Mesenteric fat pad (tissue), 1 donor: Measurements from ENCODE around the gene NME7. TPM values are rescaled to one million over a fixed set of nuclear protein-coding genes. Genes with fewer than 3 reads are reported as not detected.
"Not testable (repeated sequence)": the region's sequence is repeated elsewhere in the genome, so short reads cannot be mapped to it uniquely, and the experiment has no call there.

Experiments
- DNase-seq: peaks from one replicate; pipeline ENCODE4 v3.0.0-alpha.2; 2020; ENCODE audit warnings: low spot score
- total RNA-seq: library from RNA; stranded (reverse); fragmentation: NEBNext Ultra II Directional; extraction: Animal tissue kit (Norgen Biotek cat#: 25700); gene quantifications from one replicate; pipeline ENCODE4 v1.2.1, GENCODE V29; 2021
- donor health status: DM: yes; HTN: yes; CAD: no.

NME7 gene
- total RNA-seq, 1 donor from 2014 or later: 10.8 TPM

- DNase-seq: no peak
These were observed 131.5 kb downstream of the NME7 start for GRCh38 chr1:169236143-169236542.

- no peak for DNase-seq
These were observed 132.0 kb downstream of the NME7 start for GRCh38 chr1:169235568-169235967.

GRCh38 chr1:169234780-169235179, 132.8 kb downstream of the NME7 start:
- DNase-seq: no peak

- no peak for DNase-seq
These were observed 150.0 kb downstream of the NME7 start for GRCh38 chr1:169217636-169218035.

DNA sequence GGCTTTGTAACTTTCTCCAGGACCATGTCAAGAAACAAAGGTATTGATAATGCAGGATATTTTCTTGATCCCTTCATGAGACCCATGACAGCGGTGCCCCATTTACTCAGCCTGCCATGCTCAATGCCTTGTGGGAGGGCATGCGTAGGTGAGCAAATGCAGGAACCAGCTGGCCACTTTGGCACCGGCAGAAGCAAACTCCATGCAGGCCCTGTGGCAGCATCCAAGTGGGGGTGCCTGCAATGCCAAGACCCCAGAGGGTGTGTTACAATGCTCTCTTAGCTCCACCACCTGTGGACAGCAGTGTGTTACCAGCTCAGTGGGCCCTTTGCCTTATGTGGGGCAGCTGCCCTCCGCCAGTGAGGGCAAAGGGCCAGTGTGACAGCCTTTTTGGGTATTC, 153.0 kb downstream of the NME7 start:
- no peak for DNase-seq

GRCh38 chr1:169212088-169212487, 155.5 kb downstream of the NME7 start:
- no peak for DNase-seq

DNA sequence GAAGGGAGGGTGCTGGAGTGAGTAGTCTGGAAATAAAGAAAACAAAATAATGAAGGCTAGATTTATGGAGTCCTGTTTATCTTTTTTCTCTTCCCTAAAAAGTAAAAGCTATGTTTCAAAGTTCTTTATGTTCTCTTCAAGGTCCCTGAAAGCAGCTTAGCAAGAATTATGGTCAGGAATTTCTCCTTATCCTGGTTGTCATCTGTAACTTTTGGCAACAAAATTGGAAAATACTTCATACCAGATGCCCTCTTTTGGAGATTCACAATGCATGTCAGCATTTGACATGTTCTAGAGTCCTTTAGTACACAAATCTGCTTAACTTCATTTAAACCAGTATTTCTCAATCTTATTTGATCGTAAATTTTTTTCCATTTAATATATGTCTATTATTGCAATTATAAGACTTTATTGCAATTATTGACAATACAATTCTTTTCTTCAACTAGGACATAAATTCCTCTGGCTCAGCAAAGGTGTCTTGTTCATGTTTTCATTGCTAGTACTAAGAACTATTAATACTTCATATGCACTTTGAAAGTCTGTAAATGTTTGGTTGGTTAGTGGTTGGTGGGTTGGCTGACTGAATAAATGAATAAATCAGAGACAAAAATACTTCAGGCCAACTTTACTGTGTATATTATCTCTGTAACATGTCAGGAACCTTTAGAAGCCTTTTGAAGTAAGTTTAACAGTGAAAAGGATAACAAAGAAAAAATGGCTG, 159.6 kb downstream of the NME7 start:
- no peak for DNase-seq

DNA sequence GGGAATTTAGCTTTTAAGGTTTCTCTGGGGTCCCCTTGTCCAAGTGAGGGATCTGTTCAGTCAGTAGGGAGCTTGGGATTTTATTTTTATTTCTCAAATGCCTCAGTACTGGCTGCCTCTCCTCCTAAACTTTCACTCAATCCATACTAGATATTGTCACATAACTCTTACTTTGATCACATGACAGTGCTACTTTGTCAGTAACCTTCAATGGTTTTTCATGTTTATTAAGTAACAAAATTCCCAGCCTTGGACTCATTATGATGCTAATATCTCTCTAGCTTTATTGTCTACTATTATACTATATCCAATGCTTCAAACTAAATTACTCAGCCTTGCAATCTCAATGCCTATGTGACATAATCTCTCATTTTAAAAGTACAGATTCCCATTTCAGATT, 163.4 kb downstream of the NME7 start:
- DNase-seq: no peak

GRCh38 chr1:169202791-169203665, 164.6 kb downstream of the NME7 start:
- no peak for DNase-seq

GRCh38 chr1:169201084-169201619, 166.4 kb downstream of the NME7 start:
- no peak for DNase-seq

DNA sequence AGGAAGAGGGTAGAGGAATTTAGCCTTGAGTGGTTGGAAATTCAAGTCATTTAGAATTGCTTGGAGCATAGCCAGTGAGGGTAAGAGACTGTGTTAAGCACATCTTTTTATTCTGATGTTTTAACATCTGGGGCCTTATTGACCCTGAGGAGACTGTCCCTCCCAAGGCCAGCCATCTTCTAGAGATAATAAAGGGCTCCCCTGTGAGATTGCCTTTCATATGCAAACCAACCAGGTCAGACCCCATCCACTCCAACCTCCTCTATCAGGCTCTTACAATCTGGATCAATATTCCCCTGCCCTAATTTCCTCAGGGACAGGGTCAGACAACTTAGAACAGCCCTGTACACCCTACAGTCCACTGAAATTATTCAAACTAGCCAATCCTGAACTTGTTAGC, 167.3 kb downstream of the NME7 start:
- DNase-seq: no peak

DNA sequence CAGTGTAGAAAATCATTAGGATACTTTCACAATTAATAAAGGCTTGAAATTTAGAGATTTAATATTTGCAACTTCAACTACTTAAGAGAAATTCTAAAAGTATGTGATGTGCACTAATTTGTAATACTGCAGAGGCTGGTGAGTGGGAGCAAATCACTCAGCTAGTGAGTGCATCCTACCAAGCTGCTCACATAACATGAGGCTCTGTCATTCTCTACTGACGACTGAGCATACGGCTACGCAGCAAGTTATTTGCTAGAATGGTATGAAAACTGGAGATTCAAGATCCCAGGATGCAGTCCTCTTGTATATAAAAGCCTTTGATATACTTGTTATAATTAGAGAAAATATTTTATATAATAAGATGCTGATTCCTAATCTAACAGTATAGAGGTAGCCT, 171.0 kb downstream of the NME7 start:
- DNase-seq: no peak

DNA sequence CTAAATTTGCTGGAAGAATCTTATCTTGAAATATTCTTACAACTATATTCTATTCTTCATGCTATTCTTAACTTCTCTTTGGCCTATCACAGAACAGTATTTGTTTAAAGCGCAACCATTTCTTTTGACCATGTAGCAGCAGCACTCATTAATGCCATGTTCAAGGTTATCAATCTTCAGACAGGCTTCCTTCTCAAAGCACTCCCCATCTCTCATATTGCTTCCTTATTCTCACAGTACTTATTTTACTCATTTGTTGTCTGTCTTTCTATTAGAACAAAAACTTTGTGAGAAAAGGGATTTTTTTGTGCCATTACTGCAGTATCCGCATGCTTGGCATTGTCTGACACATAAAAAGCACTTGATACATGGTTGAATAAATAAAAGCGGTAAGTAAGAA, 171.4 kb downstream of the NME7 start:
- DNase-seq: no peak

- no peak for DNase-seq
These were observed 174.3 kb downstream of the NME7 start for GRCh38 chr1:169193191-169193850.

GRCh38 chr1:169186106-169186505, 181.5 kb downstream of the NME7 start:
- DNase-seq: no peak

GRCh38 chr1:169184812-169185211, 182.8 kb downstream of the NME7 start:
- DNase-seq: no peak

DNA sequence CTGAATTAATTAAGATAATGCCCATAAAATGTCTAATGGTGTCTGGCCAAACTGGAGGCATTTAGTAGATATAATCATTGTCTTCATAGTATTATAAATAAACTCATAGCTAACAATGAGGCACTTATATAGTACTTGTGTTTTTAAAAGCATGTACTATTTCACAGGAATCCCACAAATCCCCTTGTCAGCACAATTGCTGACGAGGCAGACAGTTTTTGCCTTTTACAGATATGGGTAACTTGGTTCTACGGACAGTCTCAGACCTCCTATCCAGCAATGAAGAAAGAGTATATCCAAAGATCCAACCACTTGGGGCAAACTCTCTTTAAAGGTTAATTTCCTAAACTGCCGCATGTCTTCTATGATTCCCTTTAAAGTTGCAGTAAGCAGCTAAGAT, 187.4 kb downstream of the NME7 start:
- DNase-seq: no peak

- not testable (repeated sequence) for DNase-seq
These were observed 188.2 kb downstream of the NME7 start for GRCh38 chr1:169179431-169179830.

DNA sequence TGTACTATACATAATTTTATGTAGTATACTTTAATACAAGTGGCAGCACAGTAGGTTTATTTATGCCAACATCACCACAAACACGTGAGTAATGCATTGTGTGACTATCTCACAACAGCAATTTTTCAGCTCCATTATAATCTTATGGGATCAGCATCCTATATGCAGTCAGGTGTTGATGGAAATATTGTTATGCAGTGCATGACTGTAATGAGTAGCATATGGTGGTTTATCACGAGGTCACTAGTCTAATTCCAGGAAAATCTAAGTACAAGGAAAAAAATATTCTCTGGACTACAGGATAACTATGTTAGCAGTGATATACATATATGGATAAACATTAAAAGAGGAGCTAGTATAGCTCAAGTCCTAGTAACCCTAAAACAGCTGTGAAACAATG, 192.1 kb downstream of the NME7 start:
- DNase-seq: no peak

DNA sequence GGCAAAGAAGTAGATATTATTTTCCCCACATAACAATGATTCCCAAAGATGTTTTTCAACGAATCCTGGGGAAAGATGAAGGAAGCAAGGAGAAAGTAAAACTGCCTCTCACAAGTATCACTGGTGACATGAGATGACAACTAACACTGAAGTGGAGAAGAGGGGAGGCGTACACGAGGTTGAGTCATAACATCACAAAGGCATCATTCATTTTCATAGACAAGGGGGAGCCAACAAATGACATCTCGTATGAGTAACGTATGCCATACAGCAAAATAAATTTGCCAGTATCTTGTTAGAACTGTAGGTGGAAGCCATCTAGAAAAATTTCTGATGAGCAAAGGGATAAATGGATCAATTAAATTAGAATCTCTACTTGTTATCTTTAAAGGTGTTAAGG, 204.5 kb downstream of the NME7 start:
- DNase-seq: no peak

DNA sequence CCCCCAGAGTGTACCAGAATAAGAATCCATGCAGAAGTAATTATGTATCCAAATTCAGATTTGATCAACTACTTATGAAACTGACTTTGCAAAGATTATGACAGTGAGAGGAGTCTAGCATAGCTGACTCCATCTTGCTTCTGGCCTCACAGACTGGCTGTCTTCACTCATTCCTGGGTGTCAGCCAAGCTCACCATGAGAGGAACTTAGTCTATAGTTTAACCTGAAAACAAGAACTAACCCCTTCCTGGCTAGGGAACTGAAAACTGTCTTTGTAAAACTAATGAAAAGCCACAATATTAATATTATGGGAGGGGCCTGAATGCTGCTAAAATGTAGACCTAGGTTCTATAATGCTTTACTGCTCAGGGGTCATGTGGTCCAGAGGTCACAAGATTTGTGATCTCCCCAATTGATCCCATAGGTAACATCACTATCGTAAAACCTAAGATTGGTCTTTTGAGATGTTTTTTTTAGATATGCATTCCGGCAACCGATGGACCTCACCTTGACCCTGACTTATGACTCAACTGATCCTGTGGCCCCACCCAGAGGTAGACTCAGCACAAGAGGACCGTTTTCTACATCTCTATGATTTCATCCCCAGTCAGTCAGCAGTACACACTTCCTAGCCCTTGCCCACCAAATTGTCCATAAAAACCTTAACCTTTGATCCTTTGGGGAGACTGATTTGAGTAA, 206.0 kb downstream of the NME7 start:
- DNase-seq: no peak
